Activated B cell treated with CpG ODN at 0.5 μM for 24 hours (primary cell): ENCODE data around the gene GATAD2B. TPM values are rescaled to one million over a fixed set of nuclear protein-coding genes. Genes with fewer than 3 reads are reported as not detected.
A peak's percentile ranks its signal among the peaks of the same experiment; 100 is the strongest.

Experiments
- ATAC-seq: fragments of 200-7000 bp; cut with Tn5 transposase; one replicate; pipeline ENCODE4 v1.10.0; 2021; ENCODE audit warnings: low read depth, mild to moderate bottlenecking, moderate library complexity
- CTCF ChIA-PET: fragments of 350-600 bp; sonication (Branson Sonifier 250); formaldehyde crosslinking; loops from one replicate; lab custom pipeline; 2021; ENCODE audit warnings: antibody characterized with exemption; lab: Charles Lee
- POLR2A ChIA-PET: fragments of 350-600 bp; sonication (Branson Sonifier 250); formaldehyde crosslinking; loops from one replicate; lab custom pipeline; 2021; ENCODE audit warnings: antibody characterized with exemption; lab: Charles Lee
- DNase-seq: peaks from one replicate; pipeline ENCODE4 v3.0.0; 2022
- H3K27ac Mint-ChIP-seq: one replicate; pipeline ENCODE4 v1.8.0; 2020; ENCODE audit warnings: mixed read lengths
- H3K27me3 Mint-ChIP-seq: one replicate; pipeline ENCODE4 v1.8.0; 2021; ENCODE audit warnings: mixed read lengths
- H3K36me3 Mint-ChIP-seq: one replicate; pipeline ENCODE4 v1.8.0; 2021; ENCODE audit warnings: low read depth, mixed read lengths
- H3K4me1 Mint-ChIP-seq: one replicate; pipeline ENCODE4 v1.8.0; 2021; ENCODE audit warnings: mixed read lengths
- H3K4me3 Mint-ChIP-seq: one replicate; pipeline ENCODE4 v1.8.0; 2020; ENCODE audit warnings: mild to moderate bottlenecking, mixed read lengths
- H3K9me3 Mint-ChIP-seq: one replicate; pipeline ENCODE4 v1.8.0; 2020; ENCODE audit warnings: mixed read lengths
- CTCF ChIP-seq: fragments of 200-600 bp; IDR thresholded peaks from one replicate; pipeline ENCODE4 v1.8.0; 2022; ENCODE audit warnings: antibody characterized with exemption, mild to moderate bottlenecking
- intact Hi-C: fragments of 100-400 bp; cut with micrococcal nuclease; formaldehyde crosslinking; loops from one replicate; pipeline ENCODE4 v1.15.1; 2024
- total RNA-seq: library from RNA; stranded (reverse); gene quantifications from 2 replicates; pipeline ENCODE4 v1.2.3, GENCODE V29; 2022

GATAD2B gene
- total RNA-seq = 78.4 and 86.3 TPM in 2 replicates

- H3K9me3 Mint-ChIP-seq = no peaks in the 10 kb centered on the region
- H3K27ac Mint-ChIP-seq = peak within 1 kb of the TSS; percentile 95
- TF ChIP-seq CTCF = no peak
- ATAC-seq = peak; percentile 92
- ChIA-PET POLR2A (interaction anchor here (0.5 to 7.6 kb wide), 35 partner anchors 9 to 1138 kb away, joined by 3 to 186 read pairs (median 7); partner anchors contain the start of genes CHTOP, CREB3L4, CRTC2 and DENND4B), CTCF (interaction anchor here (1.0 to 2.1 kb wide), 5 partner anchors 22 to 126 kb away, joined by 3 to 11 read pairs (median 5); partner anchors contain the start of genes DENND4B and RAB13)
- H3K4me1 Mint-ChIP-seq = peaks cover 47% of the 10 kb centered on the region
- peaks cover 13% of the 10 kb centered on the region for H3K36me3 Mint-ChIP-seq
- no peaks in the 10 kb centered on the region for H3K27me3 Mint-ChIP-seq
- intact Hi-C loops = loop anchor here (1.0 to 5.0 kb wide), 17 partner anchors 16 to 350 kb away; partner anchors contain the start of genes CREB3L4, CRTC2, HAX1 and ILF2
- DNase-seq = peak; percentile 90
- peak within 1 kb of the TSS; percentile 95 for H3K4me3 Mint-ChIP-seq
These were observed at the start of gene GATAD2B for GRCh38 chr1:153922972-153923925. Gene GATAD2B, minus strand, starts transcription at chr1:153922972. Its CDS starts 94,625 bp downstream, at chr1:153828347.

- no peak for TF ChIP-seq CTCF
- Mint-ChIP-seq H3K4me1 (peaks cover 42% of the 10 kb centered on the region), H3K27me3 (no peaks in the 10 kb centered on the region), H3K9me3 (no peaks in the 10 kb centered on the region), H3K27ac (no peak overlapping the region), H3K4me3 (no peak overlapping the region), H3K36me3 (peaks cover 40% of the 10 kb centered on the region)
- DNase-seq = no peak
- ChIA-PET POLR2A (interaction anchor here (0.6 to 2.1 kb wide), 6 partner anchors 8 to 305 kb away, joined by 3 to 9 read pairs (median 4); partner anchors contain the start of gene RAB13), CTCF (interaction anchor here (1.0 kb wide), 1 partner anchor 16 kb away, joined by 4 read pairs; the partner anchor contains the start of gene RAB13)
- ATAC-seq = no peak
- intact Hi-C loops = no loop called here
These were observed 47.6 kb upstream of the GATAD2B start for GRCh38 chr1:153970346-153970745.

- H3K27ac Mint-ChIP-seq = no peak overlapping the region
These were observed 46.2 kb upstream of the GATAD2B start for GRCh38 chr1:153968972-153969371.

GRCh38 chr1:153968408-153968807 is 45.6 kb upstream of the GATAD2B start:
- intact Hi-C loops = no loop called here
- DNase-seq (no peak), ATAC-seq (no peak)
- TF ChIP-seq CTCF = no peak
- Mint-ChIP-seq H3K9me3 (no peaks in the 10 kb centered on the region), H3K36me3 (peaks cover 29% of the 10 kb centered on the region), H3K4me1 (peaks cover 53% of the 10 kb centered on the region), H3K27me3 (no peaks in the 10 kb centered on the region), H3K4me3 (peak overlapping the region; percentile 96), H3K27ac (peak overlapping the region; percentile 97)
- ChIA-PET CTCF (interaction anchor here (0.9 to 4.1 kb wide), 7 partner anchors 8 to 72 kb away, joined by 3 to 28 read pairs (median 14); partner anchors contain the start of genes CRTC2, DENND4B, JTB and RAB13), POLR2A (interaction anchor here (0.5 to 8.2 kb wide), 12 partner anchors 9 to 640 kb away, joined by 3 to 230 read pairs (median 37); partner anchors contain the start of genes CHTOP, CRTC2, DENND4B and GATAD2B)

More at GRCh38 chr1:153968972-153969371, 46.2 kb upstream of the GATAD2B start:
- DNase-seq = no peak
- intact Hi-C loops = no loop called here
- Mint-ChIP-seq H3K9me3 (no peaks in the 10 kb centered on the region), H3K4me1 (peaks cover 49% of the 10 kb centered on the region), H3K36me3 (peaks cover 30% of the 10 kb centered on the region), H3K4me3 (peak overlapping the region; percentile 96), H3K27me3 (no peaks in the 10 kb centered on the region)
- POLR2A ChIA-PET = interaction anchor here (0.5 to 8.2 kb wide), 8 partner anchors 9 to 639 kb away, joined by 4 to 230 read pairs (median 44); partner anchors contain the start of genes CRTC2, DENND4B, JTB and RAB13
- CTCF ChIA-PET = interaction anchor here (3.5 to 4.1 kb wide), 2 partner anchors 17 to 23 kb away, joined by 26 to 28 read pairs; partner anchors contain the start of genes DENND4B and RAB13
- no peak for ATAC-seq
- no peak for TF ChIP-seq CTCF
